Peyer's patch (tissue), 4 donors: Measurements from ENCODE around the gene MFSD1. TPM values are rescaled to one million over a fixed set of nuclear protein-coding genes. Genes with fewer than 3 reads are reported as not detected.

Experiments used
- DNase-seq, 3 donors: peaks; one replicate each; pipeline ENCODE4 v3.0.0-alpha.2; 2017 to 2019
- H3K27ac ChIP-seq, 4 donors: fragments of 200-600 bp; sonication (generic); one replicate each; pipeline ENCODE4 v1.5.1; 2016 to 2019
- H3K27me3 ChIP-seq, 2 donors: fragments of 200-600 bp; sonication (generic); one replicate each; pipeline ENCODE4 v1.5.1; 2019
- H3K36me3 ChIP-seq, 3 donors: fragments of 200-600 bp; sonication (generic); one replicate each; pipeline ENCODE4 v1.5.1; 2016 to 2019
- H3K4me1 ChIP-seq, 4 donors: fragments of 200-600 bp; sonication (generic); one replicate each; pipeline ENCODE4 v1.5.1; 2016 to 2019
- H3K4me3 ChIP-seq, 4 donors: fragments of 200-600 bp; sonication (generic); 1 replicate in 3 of 4; 2 replicates in 1 of 4; pipeline ENCODE4 v1.5.1; 2016 to 2019; ENCODE audit warnings: mild to moderate bottlenecking in 1 of 4
- H3K9me3 ChIP-seq, 4 donors: fragments of 200-600 bp; sonication (generic); one replicate each; pipeline ENCODE4 v1.5.1; 2016 to 2019; ENCODE audit warnings: mild to moderate bottlenecking in 1 of 4
- POLR2A ChIP-seq, 2 donors: fragments of 450-650 bp; IDR thresholded peaks; one replicate each; pipeline ENCODE4 v1.5.1; 2017; ENCODE audit warnings: antibody characterized with exemption in 2 of 2, mild to moderate bottlenecking in 2 of 2, moderate library complexity in 2 of 2
- total RNA-seq, 4 donors: library from RNA; depleted of rRNA; stranded (reverse); fragments of >200 nt; gene quantifications; one replicate each; pipeline ENCODE4 v1.1.0, GENCODE V29; 2016
- TF ChIP-seq, protein P1 (sequence below), 6 experiments: fragments of 450-650 bp in 4 of 6; fragments of 200-600 bp in 2 of 6; sonication (generic) in 1 of 6; IDR thresholded peaks; one replicate each; pipeline ENCODE4 v1.5.1; 2017 to 2019; ENCODE audit warnings: antibody characterized with exemption in 6 of 6, mild to moderate bottlenecking in 3 of 6, moderate library complexity in 1 of 6

MFSD1 gene
- total RNA-seq, 4 donors from 2014 or later = 14.9 to 48.0 (median 42.6) TPM

DNA sequence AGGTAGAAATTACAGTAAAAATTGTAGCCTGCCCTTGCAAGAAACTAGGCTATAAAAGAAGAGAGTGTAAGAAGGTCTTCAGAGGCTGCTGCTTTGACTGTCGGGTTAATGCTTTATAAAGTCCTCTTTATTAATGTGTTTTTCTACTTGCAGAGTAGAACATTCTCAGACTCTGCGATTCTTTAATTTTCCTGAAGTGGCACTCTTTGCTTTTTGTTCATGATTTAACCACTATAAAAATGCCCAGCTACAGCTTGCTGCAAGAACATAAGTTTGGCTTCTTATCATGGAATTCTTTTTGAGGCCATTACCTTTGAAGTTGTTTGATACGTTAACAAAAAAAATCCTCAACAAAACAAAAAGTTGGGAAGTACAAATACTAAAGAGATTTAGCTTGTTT, 33.8 kb downstream of the MFSD1 start:
- Histone ChIP-seq H3K27me3 (no peaks in the 10 kb centered on the region), H3K27ac (no peak overlapping the region)
- DNase-seq = no peak

DNA sequence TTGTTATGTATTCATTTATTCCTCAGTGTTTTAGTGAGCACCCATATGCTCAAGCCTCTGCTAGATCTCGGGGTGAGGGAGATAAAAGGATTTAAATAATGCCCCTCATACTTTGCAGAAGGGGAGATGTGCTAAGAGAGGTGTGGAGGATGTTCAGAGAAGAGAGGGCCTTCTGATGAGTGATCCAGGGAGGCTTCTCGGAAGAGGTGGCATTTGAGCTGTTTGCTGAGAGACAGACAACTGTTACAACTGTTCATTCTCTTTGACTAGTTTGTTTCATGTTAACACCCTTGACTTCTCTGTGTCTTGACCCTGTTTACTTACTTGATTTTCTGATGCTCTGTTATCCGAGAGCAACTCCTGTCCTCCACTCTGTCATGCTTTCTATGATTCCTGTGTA, 34.5 kb downstream of the MFSD1 start:
- Histone ChIP-seq H3K4me3 (no peak overlapping the region), H3K27ac (no peak overlapping the region), H3K36me3 (peaks cover 0 to 6% (median 0%) of the 10 kb centered on the region in 3 donors), H3K27me3 (no peaks in the 10 kb centered on the region), H3K4me1 (no peaks in the 10 kb centered on the region), H3K9me3 (no peaks in the 10 kb centered on the region)
- TF ChIP-seq POLR2A (IDR thresholded peaks at IDR 0.05) = no peak
- TF ChIP-seq, protein P1, sequence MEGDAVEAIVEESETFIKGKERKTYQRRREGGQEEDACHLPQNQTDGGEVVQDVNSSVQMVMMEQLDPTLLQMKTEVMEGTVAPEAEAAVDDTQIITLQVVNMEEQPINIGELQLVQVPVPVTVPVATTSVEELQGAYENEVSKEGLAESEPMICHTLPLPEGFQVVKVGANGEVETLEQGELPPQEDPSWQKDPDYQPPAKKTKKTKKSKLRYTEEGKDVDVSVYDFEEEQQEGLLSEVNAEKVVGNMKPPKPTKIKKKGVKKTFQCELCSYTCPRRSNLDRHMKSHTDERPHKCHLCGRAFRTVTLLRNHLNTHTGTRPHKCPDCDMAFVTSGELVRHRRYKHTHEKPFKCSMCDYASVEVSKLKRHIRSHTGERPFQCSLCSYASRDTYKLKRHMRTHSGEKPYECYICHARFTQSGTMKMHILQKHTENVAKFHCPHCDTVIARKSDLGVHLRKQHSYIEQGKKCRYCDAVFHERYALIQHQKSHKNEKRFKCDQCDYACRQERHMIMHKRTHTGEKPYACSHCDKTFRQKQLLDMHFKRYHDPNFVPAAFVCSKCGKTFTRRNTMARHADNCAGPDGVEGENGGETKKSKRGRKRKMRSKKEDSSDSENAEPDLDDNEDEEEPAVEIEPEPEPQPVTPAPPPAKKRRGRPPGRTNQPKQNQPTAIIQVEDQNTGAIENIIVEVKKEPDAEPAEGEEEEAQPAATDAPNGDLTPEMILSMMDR (IDR thresholded peaks at IDR 0.05) = no peak
- no peak for DNase-seq

More for the DNA sequence above, 33.8 kb downstream of the MFSD1 start:
- Histone ChIP-seq H3K9me3 (no peaks in the 10 kb centered on the region), H3K36me3 (peaks cover 0 to 12% (median 0%) of the 10 kb centered on the region in 3 donors), H3K4me3 (no peak overlapping the region), H3K4me1 (no peaks in the 10 kb centered on the region)
- no peak for TF ChIP-seq POLR2A (IDR thresholded peaks at IDR 0.05)
- TF ChIP-seq, protein P1 (IDR thresholded peaks at IDR 0.05) = no peak

DNA sequence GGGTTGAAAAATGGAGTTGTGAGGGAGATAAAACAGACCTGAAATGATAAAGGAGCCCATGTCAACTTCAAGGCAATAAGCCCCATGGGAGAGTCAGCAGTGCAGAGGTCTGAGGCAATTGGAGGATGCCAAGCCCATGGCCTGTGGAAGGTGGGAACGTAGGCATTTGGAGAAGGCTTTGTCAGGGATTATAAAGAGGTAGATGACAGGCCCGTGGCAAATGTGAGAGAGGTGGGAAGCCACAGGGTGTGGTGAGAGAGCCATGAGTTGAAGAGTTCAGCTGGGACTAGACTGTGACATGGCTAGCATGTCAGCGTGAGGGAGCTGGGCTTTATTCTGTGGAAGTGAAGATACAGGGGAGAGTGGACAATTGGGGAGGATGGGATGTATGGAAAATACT, 35.4 kb downstream of the MFSD1 start:
- Histone ChIP-seq H3K9me3 (no peaks in the 10 kb centered on the region), H3K27ac (no peak overlapping the region), H3K4me3 (no peak overlapping the region), H3K4me1 (no peaks in the 10 kb centered on the region), H3K36me3 (no peaks in the 10 kb centered on the region), H3K27me3 (no peaks in the 10 kb centered on the region)
- TF ChIP-seq POLR2A (IDR thresholded peaks at IDR 0.05) = no peak
- TF ChIP-seq, protein P1 (IDR thresholded peaks at IDR 0.05) = no peak
- no peak for DNase-seq

DNA sequence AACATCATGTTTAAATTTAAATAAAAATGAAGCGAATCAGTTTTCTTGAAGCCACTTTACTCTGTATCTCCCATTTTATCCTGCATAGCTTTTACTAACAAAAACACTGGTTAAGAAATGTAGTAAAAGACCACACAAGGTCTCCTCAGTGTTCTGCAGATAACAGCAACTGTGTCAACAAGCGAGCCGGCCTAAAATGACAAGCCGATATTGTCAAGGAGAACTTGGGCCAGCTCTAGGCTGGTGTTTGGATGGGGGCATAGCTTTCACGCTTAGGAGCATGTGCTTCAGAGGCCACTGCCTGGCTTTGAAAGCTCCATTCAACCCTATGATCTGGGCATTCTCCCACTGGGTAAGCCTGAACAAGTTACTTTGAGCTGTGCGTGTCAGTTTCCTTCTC, 38.1 kb downstream of the MFSD1 start:
- Histone ChIP-seq H3K27me3 (no peaks in the 10 kb centered on the region), H3K4me1 (no peaks in the 10 kb centered on the region), H3K27ac (no peak overlapping the region), H3K9me3 (no peaks in the 10 kb centered on the region), H3K36me3 (no peaks in the 10 kb centered on the region), H3K4me3 (no peak overlapping the region)
- no peak for DNase-seq
- no peak for TF ChIP-seq POLR2A (IDR thresholded peaks at IDR 0.05)

DNA sequence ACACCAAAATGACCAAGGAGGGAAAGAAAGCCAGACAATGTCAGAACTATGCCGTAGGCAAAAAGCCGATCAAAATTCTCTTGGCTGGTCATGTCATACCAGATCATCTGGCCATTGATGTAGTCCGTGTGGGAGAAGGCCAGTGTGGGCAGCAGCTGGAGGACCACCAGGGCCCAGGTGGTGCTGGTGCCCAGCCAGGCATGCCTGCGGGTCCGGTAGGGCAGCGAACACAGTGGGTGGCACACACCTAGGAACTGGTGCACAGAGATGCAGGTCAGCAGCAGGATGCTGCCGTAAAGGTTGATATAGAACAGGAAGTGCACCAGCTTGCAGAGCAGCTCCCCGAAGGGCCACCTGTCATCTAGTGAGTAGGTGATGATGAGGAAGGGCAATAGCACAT, 39.5 kb downstream of the MFSD1 start:
- DNase-seq = no peak

DNA sequence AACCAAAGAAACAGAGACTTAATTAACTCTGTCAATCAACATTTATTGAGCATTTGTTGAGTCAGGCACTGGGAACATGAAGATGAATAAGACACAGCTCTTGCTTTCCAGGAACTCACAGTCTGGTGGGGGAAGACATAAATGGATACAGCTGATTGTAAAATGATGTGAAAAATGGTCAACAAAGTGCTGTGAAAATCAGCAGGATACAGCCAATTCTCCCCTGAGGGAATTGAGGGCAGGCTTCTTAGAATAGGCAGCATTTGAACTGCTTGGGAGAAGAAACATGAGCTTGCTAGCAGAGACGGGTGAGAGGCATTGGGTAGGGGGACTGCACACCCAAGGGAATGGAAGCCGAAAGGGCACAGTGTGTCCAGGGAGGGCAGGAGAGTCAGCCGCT, 41.1 kb downstream of the MFSD1 start:
- H3K27ac ChIP-seq = no peak overlapping the region
- DNase-seq = no peak
- no peaks in the 10 kb centered on the region for H3K9me3 ChIP-seq
- H3K4me3 ChIP-seq = no peak overlapping the region
- no peaks in the 10 kb centered on the region for H3K36me3 ChIP-seq
- H3K27me3 ChIP-seq = no peaks in the 10 kb centered on the region
- H3K4me1 ChIP-seq = no peaks in the 10 kb centered on the region
- no peak for TF ChIP-seq POLR2A (IDR thresholded peaks at IDR 0.05)
- TF ChIP-seq, protein P1 (IDR thresholded peaks at IDR 0.05) = no peak

More for the DNA sequence above, 39.5 kb downstream of the MFSD1 start:
- Histone ChIP-seq H3K27me3 (no peaks in the 10 kb centered on the region), H3K27ac (no peak overlapping the region), H3K9me3 (no peaks in the 10 kb centered on the region), H3K4me3 (no peak overlapping the region), H3K36me3 (no peaks in the 10 kb centered on the region), H3K4me1 (no peaks in the 10 kb centered on the region)
- no peak for TF ChIP-seq POLR2A (IDR thresholded peaks at IDR 0.05)
- TF ChIP-seq, protein P1 (IDR thresholded peaks at IDR 0.05) = no peak
